ENCODE data around the gene CTF1. TPM values are rescaled to one million over a fixed set of nuclear protein-coding genes. Genes with fewer than 3 reads are reported as not detected.

Gene CTF1
- total RNA-seq, 1 experiment from 2014 or later: 1.4 TPM

GRCh38 chr16:30947859-30948666 is 51.6 kb downstream of the CTF1 start:
- CTCF ChIA-PET: no interaction called here
- ATAC-seq (peak; percentile 63), DNase-seq (ENCODE audit: low read depth, low spot score) (peak; percentile 92)
- Histone ChIP-seq H3K36me3 (ENCODE audit: control insufficient read depth in 1 of 2, insufficient read depth in 2 of 2, low read length in 2 of 2) (peaks cover 11 to 14% of the 10 kb centered on the region in 2 experiments; a peak in 3 of 4 replicates), H3K4me1 (ENCODE audit: control insufficient read depth in 1 of 2, insufficient read depth in 2 of 2, low read length in 2 of 2) (peaks cover 15 to 33% of the 10 kb centered on the region in 2 experiments), H3K9me2 (ENCODE audit: insufficient read depth) (no peaks in the 10 kb centered on the region), H3K27ac (ENCODE audit: low read depth, low read length) (peak overlapping the region; percentile 96), H3K4me2 (ENCODE audit: low read length) (peak overlapping the region; percentile 99), H3K9me3 (ENCODE audit: control insufficient read depth in 1 of 2, insufficient read depth in 1 of 2, low read depth in 1 of 2, low read length in 2 of 2) (no peaks in the 10 kb centered on the region), H3K4me3 (replicated peaks in 1 of 2; ENCODE audit: low read depth in 1 of 2, low read length in 2 of 2) (peak overlapping the region; percentile 65 to 77), H3K27me3 (ENCODE audit: insufficient read depth, low read length) (no peaks in the 10 kb centered on the region), H3K9ac (ENCODE audit: low read length) (peak overlapping the region; percentile 82), H2AFZ (ENCODE audit: low read depth, low read length, poor library complexity, severe bottlenecking) (no peak overlapping the region), H3K79me2 (ENCODE audit: insufficient read depth, low read length) (peaks cover 3% of the 10 kb centered on the region; the same call in 1 of the 2 replicates), H4K20me1 (ENCODE audit: insufficient read depth) (no peaks in the 10 kb centered on the region)
- POLR2A ChIA-PET: no interaction called here
- RAD21 ChIA-PET (ENCODE audit: low non-redundant PET in 1 of 2, low total read pairs in 2 of 2, uncharacterized antibody in 2 of 2, unreplicated experiment in 2 of 2): no interaction called here
- no TSS peak for BruUV-seq (replicated peaks)
- TF ChIP-seq ZBTB33 (IDR thresholded peaks at IDR 0.05; ENCODE audit: extremely low read depth, insufficient replicate concordance, low read length) (no peak), POLR2AphosphoS5 (IDR thresholded peaks at IDR 0.05; ENCODE audit: low read depth, low read length) (no peak)
- intact Hi-C loops (cut with micrococcal nuclease): no loop called here

Measured in HCT116 (cell line).